ENCODE results near the gene SNORC. TPM values are rescaled to one million over a fixed set of nuclear protein-coding genes. Genes with fewer than 3 reads are reported as not detected.

The SNORC gene
- total RNA-seq = 1.3 TPM
- under 1 TPM in 2 of 4 donors, not detected in 2; 0.10 to 0.15 TPM for polyA plus RNA-seq

DNA sequence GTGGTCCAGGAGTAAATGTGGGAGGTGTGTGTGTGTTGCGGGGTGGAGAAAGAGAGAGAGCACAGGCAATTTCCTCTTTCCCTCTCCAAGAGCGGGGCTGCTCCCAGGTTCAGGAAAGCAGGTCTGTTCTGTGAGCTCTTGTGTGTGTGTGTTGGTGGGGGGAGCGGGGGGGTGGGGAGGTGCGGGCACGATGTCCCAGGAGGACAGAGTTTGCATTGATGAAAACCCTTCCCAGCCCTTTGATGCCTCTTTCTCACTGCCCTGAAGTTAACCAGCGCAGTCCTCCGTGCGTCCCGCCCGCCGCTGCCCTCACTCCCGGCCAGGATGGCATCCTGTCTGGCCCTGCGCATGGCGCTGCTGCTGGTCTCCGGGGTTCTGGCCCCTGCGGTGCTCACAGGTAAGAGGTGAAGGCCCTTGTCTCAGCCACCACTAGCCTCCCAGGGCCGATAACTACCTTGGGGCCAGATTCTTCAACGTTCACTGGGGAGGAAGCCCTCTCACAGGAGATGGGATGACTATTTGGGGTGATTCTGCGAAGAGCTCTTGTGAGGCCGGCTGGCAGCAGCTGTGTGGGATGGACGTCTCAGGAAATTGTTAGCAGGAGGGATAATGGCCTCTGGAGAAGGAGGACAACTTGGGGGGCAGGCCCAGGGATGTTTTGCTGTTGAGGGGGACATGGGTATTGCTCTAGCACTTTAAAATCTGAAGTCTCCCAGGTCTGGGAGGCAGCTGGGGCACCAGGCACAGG, at the start of gene SNORC:
TSS of gene SNORC (plus strand) at position 247 of the 748 bp plus-strand sequence. CDS start at position 325, 78 bp downstream.
- H3K4me1 ChIP-seq (ENCODE audit: control insufficient read depth, insufficient read depth, low read length, poor library complexity, severe bottlenecking) = no peaks in the 10 kb centered on the region
- ATAC-seq (ENCODE audit: low read depth in 2 of 2) (no peak), DNase-seq (no peak)
- H3K27ac Mint-ChIP-seq = peak within 1 kb of the TSS in 2 of 3 donors; percentile 52 to 53
- no peaks in the 10 kb centered on the region for H3K27me3 ChIP-seq (ENCODE audit: control insufficient read depth, insufficient read depth, low read length)
- no peak within 1 kb of the TSS for H3K4me3 ChIP-seq (ENCODE audit: low read depth, low read length)
- H3K36me3 Mint-ChIP-seq = peaks cover 5% of the 10 kb centered on the region
- no peaks in the 10 kb centered on the region for H3K9me3 Mint-ChIP-seq
- peaks cover 11% of the 10 kb centered on the region for H3K27me3 Mint-ChIP-seq
- H3K4me1 Mint-ChIP-seq = peaks cover 0 to 2% (median 0%) of the 10 kb centered on the region in 4 donors
- H3K9me3 ChIP-seq (ENCODE audit: control insufficient read depth in 2 of 2, low read length in 2 of 2) = no peaks in the 10 kb centered on the region
- H3K27ac ChIP-seq (ENCODE audit: insufficient read depth, low read length, poor library complexity, severe bottlenecking) = no peak within 1 kb of the TSS
- H3K36me3 ChIP-seq (ENCODE audit: control insufficient read depth, insufficient read depth, low read length) = no peaks in the 10 kb centered on the region
- H3K4me3 Mint-ChIP-seq = peak within 1 kb of the TSS in 1 of 4 donors; percentile 13

- Histone ChIP-seq H3K36me3 (ENCODE audit: control insufficient read depth, insufficient read depth, low read length) (peaks cover 64% of the 10 kb centered on the region), H3K4me1 (ENCODE audit: control insufficient read depth, insufficient read depth, low read length, poor library complexity, severe bottlenecking) (no peaks in the 10 kb centered on the region), H3K27ac (ENCODE audit: insufficient read depth, low read length, poor library complexity, severe bottlenecking) (no peak overlapping the region), H3K27me3 (ENCODE audit: control insufficient read depth, insufficient read depth, low read length) (no peaks in the 10 kb centered on the region), H3K4me3 (ENCODE audit: low read depth, low read length) (no peak overlapping the region), H3K9me3 (ENCODE audit: control insufficient read depth in 2 of 2, low read length in 2 of 2) (peaks cover 0 to 3% of the 10 kb centered on the region in 2 experiments)
- Mint-ChIP-seq H3K4me1 (peaks cover 10 to 18% (median 12%) of the 10 kb centered on the region in 4 donors), H3K36me3 (peaks cover 54% of the 10 kb centered on the region), H3K9me3 (peaks cover 0 to 2% (median 0%) of the 10 kb centered on the region in 7 donors), H3K4me3 (no peak overlapping the region), H3K27ac (peak overlapping the region in 1 of 3 donors; percentile 65), H3K27me3 (no peaks in the 10 kb centered on the region)
- ATAC-seq (ENCODE audit: low read depth in 2 of 2) = no peak
- no peak for DNase-seq
Observed at GRCh38 chr2:232829988-232830387, 40.1 kb upstream of the SNORC start.

- DNase-seq = no peak
- Histone ChIP-seq H3K4me1 (ENCODE audit: control insufficient read depth, insufficient read depth, low read length, poor library complexity, severe bottlenecking) (peaks cover 3% of the 10 kb centered on the region), H3K4me3 (ENCODE audit: low read depth, low read length) (no peak overlapping the region), H3K36me3 (ENCODE audit: control insufficient read depth, insufficient read depth, low read length) (peaks cover 69% of the 10 kb centered on the region), H3K9me3 (ENCODE audit: control insufficient read depth in 2 of 2, low read length in 2 of 2) (no peaks in the 10 kb centered on the region), H3K27ac (ENCODE audit: insufficient read depth, low read length, poor library complexity, severe bottlenecking) (no peak overlapping the region), H3K27me3 (ENCODE audit: control insufficient read depth, insufficient read depth, low read length) (no peaks in the 10 kb centered on the region)
- peaks cover 7 to 12% (median 9%) of the 10 kb centered on the region in 4 donors for H3K4me1 Mint-ChIP-seq
- peaks cover 45% of the 10 kb centered on the region for H3K36me3 Mint-ChIP-seq
- no peak for ATAC-seq (ENCODE audit: low read depth in 2 of 2)
- peak overlapping the region in 1 of 3 donors; percentile 33 for H3K27ac Mint-ChIP-seq
- H3K4me3 Mint-ChIP-seq = no peak overlapping the region
- peaks cover 0 to 2% (median 0%) of the 10 kb centered on the region in 7 donors for H3K9me3 Mint-ChIP-seq
- no peaks in the 10 kb centered on the region for H3K27me3 Mint-ChIP-seq
Observed at GRCh38 chr2:232831496-232831895, 38.6 kb upstream of the SNORC start.

GRCh38 chr2:232833830-232834229, 36.2 kb upstream of the SNORC start:
- no peaks in the 10 kb centered on the region for H3K9me3 ChIP-seq (ENCODE audit: control insufficient read depth in 2 of 2, low read length in 2 of 2)
- H3K4me3 ChIP-seq (ENCODE audit: low read depth, low read length) = no peak overlapping the region
- peaks cover 0 to 2% (median 0%) of the 10 kb centered on the region in 7 donors for H3K9me3 Mint-ChIP-seq
- H3K4me1 ChIP-seq (ENCODE audit: control insufficient read depth, insufficient read depth, low read length, poor library complexity, severe bottlenecking) = peaks cover 26% of the 10 kb centered on the region
- no peaks in the 10 kb centered on the region for H3K27me3 ChIP-seq (ENCODE audit: control insufficient read depth, insufficient read depth, low read length)
- H3K27ac Mint-ChIP-seq = peak overlapping the region in 1 of 3 donors; percentile 74
- DNase-seq (no peak), ATAC-seq (ENCODE audit: low read depth in 2 of 2) (no peak)
- no peaks in the 10 kb centered on the region for H3K27me3 Mint-ChIP-seq
- peaks cover 17 to 25% (median 21%) of the 10 kb centered on the region in 4 donors for H3K4me1 Mint-ChIP-seq
- no peak overlapping the region for H3K27ac ChIP-seq (ENCODE audit: insufficient read depth, low read length, poor library complexity, severe bottlenecking)
- H3K4me3 Mint-ChIP-seq = no peak overlapping the region
- H3K36me3 ChIP-seq (ENCODE audit: control insufficient read depth, insufficient read depth, low read length) = peaks cover 68% of the 10 kb centered on the region
- H3K36me3 Mint-ChIP-seq = peaks cover 46% of the 10 kb centered on the region

GRCh38 chr2:232835687-232836208, 34.3 kb upstream of the SNORC start:
- Histone ChIP-seq H3K4me1 (ENCODE audit: control insufficient read depth, insufficient read depth, low read length, poor library complexity, severe bottlenecking) (peaks cover 38% of the 10 kb centered on the region), H3K36me3 (ENCODE audit: control insufficient read depth, insufficient read depth, low read length) (peaks cover 71% of the 10 kb centered on the region), H3K27ac (ENCODE audit: insufficient read depth, low read length, poor library complexity, severe bottlenecking) (no peak overlapping the region), H3K9me3 (ENCODE audit: control insufficient read depth in 2 of 2, low read length in 2 of 2) (no peaks in the 10 kb centered on the region), H3K27me3 (ENCODE audit: control insufficient read depth, insufficient read depth, low read length) (no peaks in the 10 kb centered on the region), H3K4me3 (ENCODE audit: low read depth, low read length) (no peak overlapping the region)
- ATAC-seq (ENCODE audit: low read depth in 2 of 2) (no peak), DNase-seq (no peak)
- H3K27ac Mint-ChIP-seq = peak overlapping the region in 2 of 3 donors; percentile 58 to 90
- no peaks in the 10 kb centered on the region for H3K27me3 Mint-ChIP-seq
- no peak overlapping the region for H3K4me3 Mint-ChIP-seq
- H3K9me3 Mint-ChIP-seq = peaks cover 0 to 2% (median 0%) of the 10 kb centered on the region in 7 donors
- H3K36me3 Mint-ChIP-seq = peaks cover 53% of the 10 kb centered on the region
- peaks cover 18 to 42% (median 36%) of the 10 kb centered on the region in 4 donors for H3K4me1 Mint-ChIP-seq

GRCh38 chr2:232836934-232837333, 33.1 kb upstream of the SNORC start:
- H3K9me3 Mint-ChIP-seq = peaks cover 0 to 2% (median 0%) of the 10 kb centered on the region in 7 donors
- peaks cover 38% of the 10 kb centered on the region for H3K4me1 ChIP-seq (ENCODE audit: control insufficient read depth, insufficient read depth, low read length, poor library complexity, severe bottlenecking)
- H3K27me3 ChIP-seq (ENCODE audit: control insufficient read depth, insufficient read depth, low read length) = no peaks in the 10 kb centered on the region
- no peaks in the 10 kb centered on the region for H3K27me3 Mint-ChIP-seq
- H3K36me3 Mint-ChIP-seq = peaks cover 48% of the 10 kb centered on the region
- no peaks in the 10 kb centered on the region for H3K9me3 ChIP-seq (ENCODE audit: control insufficient read depth in 2 of 2, low read length in 2 of 2)
- H3K4me3 Mint-ChIP-seq = peak overlapping the region in 1 of 4 donors; percentile 69
- H3K4me3 ChIP-seq (ENCODE audit: low read depth, low read length) = no peak overlapping the region
- ATAC-seq (ENCODE audit: low read depth in 2 of 2) = no peak
- peak overlapping the region; percentile 80 for H3K27ac ChIP-seq (ENCODE audit: insufficient read depth, low read length, poor library complexity, severe bottlenecking)
- DNase-seq = no peak
- peaks cover 18 to 43% (median 36%) of the 10 kb centered on the region in 4 donors for H3K4me1 Mint-ChIP-seq
- peak overlapping the region; percentile 66 to 92 (median 82) for H3K27ac Mint-ChIP-seq
- H3K36me3 ChIP-seq (ENCODE audit: control insufficient read depth, insufficient read depth, low read length) = peaks cover 70% of the 10 kb centered on the region

DNA sequence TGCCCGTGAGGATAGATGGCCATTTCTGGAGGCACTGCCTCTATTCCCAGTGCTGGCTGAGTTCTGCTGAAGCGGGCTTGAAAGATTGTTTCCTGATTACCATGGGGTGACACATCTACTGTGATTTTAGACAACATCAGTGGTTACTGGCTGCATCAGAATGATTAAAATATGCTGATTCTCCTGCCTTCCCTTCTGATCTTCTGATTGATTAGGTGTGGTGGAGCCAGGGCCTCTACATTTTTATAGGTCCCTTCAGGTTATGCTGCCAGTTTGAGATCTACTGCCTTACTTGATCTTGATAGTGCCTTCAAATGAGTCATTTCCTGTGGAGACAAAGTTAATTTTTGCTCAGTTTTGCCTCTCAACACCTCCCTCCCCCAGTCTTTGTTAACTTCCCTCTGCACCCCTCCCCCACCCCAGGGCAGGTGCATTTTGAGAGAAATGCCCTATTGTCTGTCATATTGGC, 31.6 kb upstream of the SNORC start:
- Histone ChIP-seq H3K4me3 (ENCODE audit: low read depth, low read length) (peak overlapping the region; percentile 65), H3K9me3 (ENCODE audit: control insufficient read depth in 2 of 2, low read length in 2 of 2) (no peaks in the 10 kb centered on the region), H3K36me3 (ENCODE audit: control insufficient read depth, insufficient read depth, low read length) (peaks cover 64% of the 10 kb centered on the region), H3K27me3 (ENCODE audit: control insufficient read depth, insufficient read depth, low read length) (no peaks in the 10 kb centered on the region), H3K27ac (ENCODE audit: insufficient read depth, low read length, poor library complexity, severe bottlenecking) (peak overlapping the region; percentile 80), H3K4me1 (ENCODE audit: control insufficient read depth, insufficient read depth, low read length, poor library complexity, severe bottlenecking) (peaks cover 38% of the 10 kb centered on the region)
- Mint-ChIP-seq H3K27ac (peak overlapping the region; percentile 82 to 97 (median 88)), H3K27me3 (no peaks in the 10 kb centered on the region), H3K36me3 (peaks cover 50% of the 10 kb centered on the region), H3K4me3 (peak overlapping the region; percentile 8 to 70 (median 46)), H3K4me1 (peaks cover 18 to 43% (median 33%) of the 10 kb centered on the region in 4 donors), H3K9me3 (no peaks in the 10 kb centered on the region)
- peak; percentile 93 to 94 for ATAC-seq (ENCODE audit: low read depth in 2 of 2)
- DNase-seq = peak; percentile 57 to 90 (median 69)
